Right cardiac atrium (tissue), 5 donors: ENCODE measurements around the gene GUCA1C. TPM values are rescaled to one million over a fixed set of nuclear protein-coding genes. Genes with fewer than 3 reads are reported as not detected.
A peak's percentile ranks its signal among the peaks of the same experiment; 100 is the strongest.

Experiments used
- ATAC-seq, 2 donors: fragments of 200-7000 bp; cut with Tn5 transposase; one replicate each; pipeline versions ENCODE4 v1.8.0 to v1.9.1; 2020; ENCODE audit warnings: moderate library complexity in 2 of 2, mild to moderate bottlenecking in 1 of 2
- DNase-seq, 3 donors: peaks; one replicate each; pipeline ENCODE4 v3.0.0-alpha.2; 2020
- H3K27ac ChIP-seq: one replicate; pipeline ENCODE4 v1.5.1; 2013; ENCODE audit warnings: mild to moderate bottlenecking, low read length, control low read depth, moderate library complexity
- H3K27me3 ChIP-seq: one replicate; pipeline ENCODE4 v1.6.1; 2013; ENCODE audit not compliant: control insufficient read depth, insufficient read depth
- H3K4me1 ChIP-seq: one replicate; pipeline ENCODE4 v1.6.1; 2013; ENCODE audit warnings: low read length; ENCODE audit not compliant: control insufficient read depth, insufficient read depth
- H3K4me3 ChIP-seq: one replicate; pipeline ENCODE4 v1.5.1; 2013; ENCODE audit warnings: low read length, control low read depth
- H3K9me3 ChIP-seq: one replicate; pipeline ENCODE4 v1.6.1; 2013; ENCODE audit warnings: low read length; ENCODE audit not compliant: control insufficient read depth
- WGBS: extraction: QIAGEN DNeasy Blood & Tissue Kit; methylation state at CpG from one replicate; pipeline ENCODE4 v1.1.7; 2013; 5-methylcytosine and 5-hydroxymethylcytosine counted together
- intact Hi-C, 4 donors: fragments of 100-400 bp; cut with DNase I; formaldehyde crosslinking; loops; one replicate each; pipeline versions ENCODE4 v1.11.0 to v1.14.0; 2022 to 2023
- polyA plus RNA-seq: library from polyadenylated mRNA; stranded (reverse); fragments of 200-250 nt; gene quantifications from one replicate; pipeline ENCODE4 v1.2.3, GENCODE V29; 2013
- total RNA-seq, 4 donors: library from RNA; stranded (reverse); fragmentation: NEBNext Ultra II Directional; extraction: Animal tissue kit (Norgen Biotek cat#: 25700); gene quantifications; one replicate each; pipeline ENCODE4 v1.2.1, GENCODE V29; 2021
- donor health status: healthy with polysubstance abuse.
- donor health status: DM: no; HTN: yes; CAD: no.
- donor health status: DM: no; HTN: no; CAD: no.
- donor health status: DM: no; HTN: yes; CAD: no; lungs with severe emphysema.
- donor health status: DM: yes; HTN: yes; CAD: no.

GUCA1C gene
- total and polyA plus RNA-seq, 5 donors, result not detected

DNA sequence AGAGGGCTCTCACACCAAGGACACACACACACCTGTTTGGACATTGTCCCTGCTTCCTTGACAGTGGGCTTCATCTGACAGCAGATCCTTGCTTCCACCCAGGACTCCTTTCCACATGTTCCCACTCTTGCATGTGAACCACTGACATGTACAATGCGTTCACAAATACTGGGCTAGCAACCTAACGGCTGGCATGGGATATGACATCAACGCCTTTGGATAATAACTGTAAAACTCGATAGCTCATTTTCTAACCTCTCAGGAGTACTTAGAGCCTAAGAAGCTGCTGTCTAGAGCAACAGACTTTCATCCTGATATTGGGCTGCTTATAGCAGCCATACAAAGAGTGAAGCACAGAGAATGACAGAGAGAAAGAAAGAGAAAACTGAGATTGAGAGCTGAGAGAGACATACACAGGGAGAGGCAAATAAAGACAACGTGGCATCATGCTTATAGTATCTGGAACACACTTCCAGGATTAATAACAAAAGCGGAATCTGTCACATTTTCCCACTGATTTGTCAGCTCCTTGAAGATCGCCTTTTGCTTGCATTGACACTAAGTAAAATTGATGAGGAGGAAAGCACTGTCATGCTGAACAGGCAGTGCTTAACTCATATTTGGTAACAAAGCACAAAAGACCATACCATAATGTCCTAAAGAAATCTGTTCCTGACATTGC is 1.7 kb downstream of the GUCA1C start:
- Histone ChIP-seq H3K4me3 (no peak overlapping the region), H3K27ac (no peak overlapping the region), H3K27me3 (no peaks in the 10 kb centered on the region), H3K4me1 (no peaks in the 10 kb centered on the region), H3K9me3 (no peaks in the 10 kb centered on the region)
- intact Hi-C loops, result no loop called here
- DNase-seq (no peak), ATAC-seq (no peak)
- 65% methylated on average over 7 of the region's 7 CpGs for WGBS

DNA sequence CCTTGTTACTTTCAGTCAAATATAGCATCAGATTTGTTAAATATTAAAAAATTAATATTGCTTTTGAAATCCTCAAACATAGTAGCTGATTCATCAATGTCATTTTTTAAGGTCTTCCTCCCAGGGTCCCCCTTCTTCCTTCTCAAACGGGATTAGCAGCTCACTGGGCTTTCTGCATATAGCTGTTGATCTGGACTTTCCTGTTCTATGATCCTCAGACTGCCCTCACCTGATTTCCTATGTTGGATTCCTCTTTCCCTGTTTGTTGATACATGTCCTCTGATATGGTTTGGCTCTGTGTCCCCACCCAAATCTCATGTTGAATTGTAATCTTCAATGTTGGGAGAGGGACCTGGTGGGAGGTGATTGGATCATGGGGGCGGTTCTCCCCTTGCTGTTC is 5.8 kb downstream of the GUCA1C start:
- no peaks in the 10 kb centered on the region for H3K4me1 ChIP-seq
- H3K27me3 ChIP-seq, result no peaks in the 10 kb centered on the region
- ATAC-seq, result no peak
- intact Hi-C loops, result no loop called here
- no peak for DNase-seq
- H3K4me3 ChIP-seq, result no peak overlapping the region
- no peaks in the 10 kb centered on the region for H3K9me3 ChIP-seq
- WGBS, result 57% methylated on average over 2 of the region's 2 CpGs
- no peak overlapping the region for H3K27ac ChIP-seq

DNA sequence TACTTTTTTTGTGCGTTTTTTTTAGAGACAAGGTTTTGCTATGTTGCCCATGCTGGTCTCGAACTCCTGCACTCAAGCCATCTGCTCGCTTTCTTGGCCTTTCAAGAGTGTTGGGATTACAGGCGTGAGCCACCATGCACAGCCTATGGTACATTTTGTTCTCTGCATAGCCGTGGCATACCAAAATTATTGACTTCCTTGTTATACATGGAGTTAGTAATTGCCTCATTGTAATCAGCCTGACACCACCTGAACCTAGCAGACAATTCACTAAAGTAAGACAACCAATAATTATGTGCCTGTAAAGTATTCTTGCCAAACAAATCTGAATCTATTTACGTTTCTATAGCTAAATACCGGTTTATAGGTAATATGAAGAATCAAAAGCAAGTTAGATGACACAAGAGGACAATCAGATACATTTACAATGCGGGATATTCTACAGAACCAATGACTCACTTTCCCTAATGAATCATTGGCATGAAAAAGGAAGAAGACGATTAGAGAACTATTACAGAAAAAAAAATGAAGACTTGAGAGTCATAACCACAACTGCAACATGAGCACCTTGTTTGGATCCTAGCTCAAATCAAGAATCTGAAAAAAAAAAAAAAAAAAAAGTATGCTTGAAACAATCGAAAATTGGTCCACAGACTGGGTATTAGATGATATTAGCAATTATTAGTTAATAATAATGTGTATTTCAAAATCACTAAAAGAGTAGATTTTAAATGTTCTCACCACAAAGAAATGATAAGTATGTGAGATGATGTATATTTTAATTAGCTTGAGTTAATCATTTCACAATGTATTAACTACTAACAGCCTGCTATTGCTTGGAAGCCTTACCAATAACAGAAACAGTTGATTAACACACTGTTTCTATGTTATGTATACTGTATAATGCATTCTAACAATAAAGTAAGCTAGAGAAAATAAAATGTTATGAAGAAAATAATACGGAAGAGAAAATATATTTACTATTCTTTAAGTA is 7.1 kb downstream of the GUCA1C start:
- intact Hi-C loops, result no loop called here
- 82% methylated on average over 11 of the region's 11 CpGs for WGBS
- Histone ChIP-seq H3K4me3 (no peak overlapping the region), H3K27ac (no peak overlapping the region), H3K4me1 (no peaks in the 10 kb centered on the region), H3K27me3 (no peaks in the 10 kb centered on the region), H3K9me3 (no peaks in the 10 kb centered on the region)
- DNase-seq (no peak), ATAC-seq (no peak)

DNA sequence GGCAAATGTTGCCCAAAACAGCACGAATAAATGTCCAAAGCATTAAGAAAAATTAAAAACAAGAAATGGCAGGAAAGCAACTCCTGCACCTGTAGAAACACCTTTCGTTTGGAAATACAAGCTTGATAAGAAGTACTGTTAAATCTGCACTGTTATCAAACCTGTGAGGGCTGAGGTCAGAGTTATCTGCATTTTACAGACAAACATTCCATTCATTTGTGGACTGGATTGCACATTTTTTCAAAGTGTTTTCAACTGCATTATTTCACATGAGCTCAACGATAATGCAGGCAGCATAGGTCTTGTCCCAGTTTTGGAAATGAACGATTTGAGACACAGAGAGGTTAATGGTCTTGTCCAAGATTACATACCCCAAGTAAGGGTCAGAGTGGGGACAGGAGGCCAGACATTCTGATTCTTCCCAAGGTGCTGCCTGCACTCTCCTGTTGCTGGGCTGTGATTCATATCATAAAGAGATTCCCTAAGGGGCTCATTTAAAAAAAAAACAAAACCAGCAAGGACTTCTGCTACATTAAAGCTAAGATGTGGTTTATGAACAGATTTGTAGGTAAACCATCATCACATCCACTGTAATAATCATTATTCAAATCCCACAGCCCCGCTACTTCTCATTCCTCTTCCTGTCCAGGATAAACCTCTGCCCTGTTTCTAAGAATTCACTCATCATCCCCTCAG is 13.0 kb downstream of the GUCA1C start:
- no peak overlapping the region for H3K27ac ChIP-seq
- DNase-seq (no peak), ATAC-seq (no peak)
- no peaks in the 10 kb centered on the region for H3K27me3 ChIP-seq
- no peak overlapping the region for H3K4me3 ChIP-seq
- WGBS, result 31% methylated on average over 5 of the region's 5 CpGs
- intact Hi-C loops, result no loop called here
- H3K9me3 ChIP-seq, result no peaks in the 10 kb centered on the region
- no peaks in the 10 kb centered on the region for H3K4me1 ChIP-seq

DNA sequence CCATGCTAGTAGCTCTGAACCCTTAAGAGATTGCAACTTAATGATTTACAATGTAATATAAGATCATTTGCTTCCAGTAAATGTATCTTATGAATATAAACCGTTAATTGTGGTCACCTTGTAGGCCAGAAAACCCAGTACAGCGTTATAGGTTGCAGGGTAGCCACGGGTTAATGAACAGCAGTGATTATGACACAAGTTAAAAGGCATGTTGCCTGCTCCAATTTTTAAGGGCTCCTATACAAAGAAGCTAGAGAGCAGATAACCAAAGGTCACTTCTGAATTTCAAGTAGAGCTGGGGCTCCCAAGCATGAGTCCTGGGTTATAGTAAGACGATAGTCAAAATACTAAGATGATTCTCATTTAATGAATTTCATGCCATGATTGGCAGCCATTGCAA is 13.5 kb downstream of the GUCA1C start:
- DNase-seq (no peak), ATAC-seq (no peak)
- no peaks in the 10 kb centered on the region for H3K27me3 ChIP-seq
- intact Hi-C loops, result no loop called here
- H3K4me1 ChIP-seq, result no peaks in the 10 kb centered on the region
- 50% methylated on average over 4 of the region's 4 CpGs for WGBS
- no peak overlapping the region for H3K27ac ChIP-seq
- H3K4me3 ChIP-seq, result no peak overlapping the region
- H3K9me3 ChIP-seq, result no peaks in the 10 kb centered on the region

DNA sequence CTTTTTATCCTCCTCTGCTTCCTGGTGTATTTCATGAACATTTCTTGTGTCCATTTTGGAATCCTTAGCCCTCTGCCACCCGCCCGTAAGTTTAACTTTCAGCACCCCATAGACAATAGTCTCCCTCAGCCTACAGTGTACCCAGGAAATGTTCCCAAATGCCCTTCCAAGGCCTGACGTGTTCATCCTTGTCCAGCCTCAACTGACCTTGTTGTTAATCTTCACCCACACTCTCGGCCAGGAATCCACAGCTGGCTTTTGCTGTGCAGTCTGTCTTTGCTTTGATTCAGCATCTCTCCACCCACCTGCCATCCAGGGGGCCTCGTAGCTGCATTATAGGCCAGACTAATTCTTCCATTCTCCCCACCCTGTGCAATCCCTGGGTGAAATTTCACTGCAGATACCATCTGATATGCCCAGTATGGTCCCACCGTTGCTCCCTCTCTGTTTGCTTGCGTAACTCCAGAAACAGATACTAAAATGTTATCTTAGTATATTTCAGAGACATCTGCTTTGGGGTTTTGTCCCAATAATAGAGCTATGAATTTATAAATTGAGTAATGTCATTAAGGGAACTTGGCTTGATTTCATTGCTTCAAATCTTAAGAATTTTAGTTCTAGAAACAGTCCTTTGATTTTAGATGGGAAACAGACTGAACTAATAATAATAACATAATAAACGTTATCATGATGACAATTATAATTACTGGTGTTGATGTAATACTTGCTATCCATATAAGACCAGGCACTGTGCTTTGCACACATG is 16.6 kb downstream of the GUCA1C start:
- Histone ChIP-seq H3K27me3 (no peaks in the 10 kb centered on the region), H3K9me3 (no peaks in the 10 kb centered on the region), H3K4me3 (no peak overlapping the region), H3K27ac (no peak overlapping the region), H3K4me1 (no peaks in the 10 kb centered on the region)
- ATAC-seq (no peak), DNase-seq (no peak)
- intact Hi-C loops, result no loop called here
- 69% methylated on average over 8 of the region's 8 CpGs for whole genome bisulfite sequencing

DNA sequence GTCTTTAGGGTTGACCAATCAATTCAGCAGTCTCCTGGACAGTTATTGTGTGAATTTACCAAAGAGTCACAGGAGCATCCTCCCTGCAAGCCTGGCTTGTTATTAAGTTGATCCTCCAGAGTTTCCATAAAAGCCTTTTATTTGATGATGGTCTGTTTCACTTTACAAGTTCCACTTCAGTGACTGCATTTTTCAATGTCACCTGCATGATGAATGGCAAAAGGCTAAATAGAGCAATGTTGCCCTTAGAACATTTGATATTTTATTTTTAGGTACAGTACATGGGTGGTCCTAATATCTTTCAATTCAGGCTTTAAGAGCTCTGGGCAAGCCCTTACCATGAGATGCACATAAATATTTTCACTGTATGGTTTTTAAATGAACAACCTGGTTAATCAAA is 22.6 kb downstream of the GUCA1C start:
- H3K4me1 ChIP-seq, result no peaks in the 10 kb centered on the region
- no peak overlapping the region for H3K27ac ChIP-seq
- DNase-seq (no peak), ATAC-seq (no peak)
- no peaks in the 10 kb centered on the region for H3K9me3 ChIP-seq
- intact Hi-C loops, result no loop called here
- H3K27me3 ChIP-seq, result no peaks in the 10 kb centered on the region
- no peak overlapping the region for H3K4me3 ChIP-seq

DNA sequence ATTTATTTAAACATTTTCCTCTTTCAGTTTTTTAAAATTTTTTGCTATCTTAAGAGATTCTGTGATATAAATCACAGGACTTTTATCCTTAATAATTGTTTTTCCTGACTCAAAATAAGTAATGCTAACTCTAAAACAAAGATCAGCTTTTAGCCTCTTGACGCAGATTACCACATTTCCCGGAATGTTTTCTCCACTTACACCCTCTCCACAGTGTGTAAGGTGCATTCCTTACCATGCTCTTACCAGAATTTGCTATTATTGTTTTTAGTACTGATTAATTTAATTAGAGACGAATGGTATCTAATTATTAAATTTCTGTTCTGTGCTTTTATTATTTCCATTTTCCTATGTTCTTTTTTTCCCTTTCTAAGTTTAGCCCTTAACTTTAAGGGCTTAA is 34.8 kb downstream of the GUCA1C start:
- H3K27ac ChIP-seq, result no peak overlapping the region
- H3K27me3 ChIP-seq, result no peaks in the 10 kb centered on the region
- intact Hi-C loops, result loop anchor here in 2 of 4 donors (10.0 kb wide), 2 partner anchors 244 to 254 kb away; no protein-coding TSS in a partner anchor
- WGBS, result 82% methylated on average over 3 of the region's 3 CpGs
- H3K9me3 ChIP-seq, result no peaks in the 10 kb centered on the region
- DNase-seq (no peak), ATAC-seq (no peak)
- no peak overlapping the region for H3K4me3 ChIP-seq
- H3K4me1 ChIP-seq, result no peaks in the 10 kb centered on the region

DNA sequence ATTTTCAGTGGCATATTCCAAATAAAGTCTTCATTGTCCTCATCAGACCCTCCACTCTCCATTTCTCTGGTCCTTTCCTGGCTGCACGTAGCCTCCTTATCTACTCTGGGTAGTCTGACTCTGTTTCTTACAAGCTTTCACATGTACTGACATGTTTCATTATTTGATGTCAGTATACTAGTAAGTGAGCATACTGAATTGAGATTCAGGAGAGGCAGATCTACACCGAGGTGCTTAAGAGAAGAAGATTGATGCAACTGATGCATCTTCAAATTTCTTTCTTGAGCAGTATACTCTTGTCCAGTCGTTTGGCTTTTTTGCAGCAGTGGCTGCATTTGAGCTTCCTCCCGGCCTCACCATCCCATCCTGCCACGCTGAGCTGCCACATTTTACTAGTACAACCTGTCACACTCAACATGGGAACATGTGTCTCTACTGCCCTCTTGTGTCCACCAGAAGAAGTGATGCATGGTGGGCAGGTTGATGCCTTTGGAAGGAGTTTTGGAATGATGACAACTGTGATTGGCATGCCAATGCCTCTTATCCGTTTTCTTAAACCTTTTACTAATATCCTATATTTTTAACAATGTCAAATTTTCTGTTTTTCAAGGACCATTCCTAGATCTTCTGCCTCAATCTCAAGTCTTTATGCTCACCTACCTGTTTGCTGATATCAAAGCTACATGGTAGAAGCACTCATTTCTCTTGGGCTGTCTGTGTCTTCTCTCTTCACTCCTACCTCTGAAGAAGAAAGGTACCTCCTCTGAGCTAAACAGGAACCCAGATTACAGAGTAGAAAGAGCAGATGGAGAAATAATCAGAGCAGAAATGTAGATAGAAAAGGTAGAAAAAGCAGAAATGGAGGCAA is 38.7 kb downstream of the GUCA1C start:
- H3K9me3 ChIP-seq, result no peaks in the 10 kb centered on the region
- intact Hi-C loops, result loop anchor here in 2 of 4 donors (10.0 kb wide), 2 partner anchors 240 to 250 kb away; no protein-coding TSS in a partner anchor
- H3K4me1 ChIP-seq, result no peaks in the 10 kb centered on the region
- 19% methylated on average over 6 of the region's 6 CpGs for WGBS
- DNase-seq (peak in 2 of 3 donors; percentile 14 to 59), ATAC-seq (peak; percentile 45 to 74)
- no peaks in the 10 kb centered on the region for H3K27me3 ChIP-seq
- H3K4me3 ChIP-seq, result no peak overlapping the region
- no peak overlapping the region for H3K27ac ChIP-seq

DNA sequence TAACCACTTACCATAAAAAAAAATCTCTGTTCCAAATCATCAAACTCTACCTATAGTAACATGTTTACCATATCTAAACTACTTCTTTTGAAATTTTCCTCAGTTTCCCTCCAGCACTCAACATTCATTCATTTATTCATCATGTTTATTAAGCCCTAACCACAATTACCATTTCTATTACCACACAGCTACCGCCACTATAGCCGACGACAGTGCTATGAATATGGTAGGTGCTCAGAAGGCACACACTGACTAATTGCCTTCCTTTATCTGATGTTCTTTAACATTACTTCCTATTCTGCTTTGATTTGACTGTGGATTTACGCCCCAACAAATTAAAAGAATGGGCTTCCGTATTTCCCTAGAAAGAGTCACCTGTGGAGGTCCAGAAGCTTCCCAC is 43.9 kb downstream of the GUCA1C start:
- 88% methylated on average over 5 of the region's 5 CpGs for WGBS
- Histone ChIP-seq H3K4me1 (no peaks in the 10 kb centered on the region), H3K27ac (no peak overlapping the region), H3K9me3 (no peaks in the 10 kb centered on the region), H3K27me3 (no peaks in the 10 kb centered on the region), H3K4me3 (no peak overlapping the region)
- ATAC-seq (no peak), DNase-seq (no peak)
- intact Hi-C loops, result loop anchor here in 2 of 4 donors (10.0 kb wide), 2 partner anchors 235 to 245 kb away; no protein-coding TSS in a partner anchor
